Caco-2 (cell line): ENCODE measurements around the gene GPRC5D. TPM values are rescaled to one million over a fixed set of nuclear protein-coding genes. Genes with fewer than 3 reads are reported as not detected.
A peak's percentile ranks its signal among the peaks of the same experiment; 100 is the strongest.

Experiments used
- BruUV-seq: library from RNA; stranded (reverse); fragments of 400-500 nt; replicated peaks from 2 replicates; lab custom pipeline; 2021; lab: Mats Ljungman, UMichigan
- CTCF ChIA-PET: fragments of 300-600 bp; sonication (Branson Sonifier 250); formaldehyde crosslinking; loops from one replicate; lab custom pipeline; 2022; ENCODE audit warnings: antibody characterized with exemption; lab: Charles Lee
- POLR2A ChIA-PET: fragments of 300-600 bp; sonication (Branson Sonifier 250); formaldehyde crosslinking; loops from one replicate; lab custom pipeline; 2022; ENCODE audit warnings: antibody characterized with exemption; lab: Charles Lee
- DNase-seq, 2 experiments: peaks; one replicate each; pipeline versions ENCODE4 v3.0.0 to v3.0.0-alpha.2; 2020 to 2022
- H3K27me3 ChIP-seq: replicated peaks from 2 replicates; pipeline ENCODE4 v1.6.0; 2011; ENCODE audit warnings: low read length; ENCODE audit not compliant: control insufficient read depth, insufficient read depth
- H3K36me3 ChIP-seq: 2 replicates; pipeline ENCODE4 v1.5.1; 2011; ENCODE audit warnings: low read length; ENCODE audit not compliant: control insufficient read depth, insufficient read depth
- H3K4me1 ChIP-seq: fragments of 250-450 bp; sonication (Bioruptor Pico); 2 replicates; pipeline ENCODE4 v1.5.1; 2020; ENCODE audit warnings: mild to moderate bottlenecking
- H3K4me3 ChIP-seq: 2 replicates; pipeline ENCODE4 v1.5.1; 2011; ENCODE audit warnings: low read depth, mild to moderate bottlenecking, control low read depth, low read length
- H3K9me3 ChIP-seq: fragments of 250-450 bp; sonication (Bioruptor Pico); 2 replicates; pipeline ENCODE4 v1.5.1; 2020; ENCODE audit warnings: mild to moderate bottlenecking, moderate library complexity
- H3K27ac Mint-ChIP-seq: one replicate; pipeline ENCODE4 v1.8.0; 2022; ENCODE audit warnings: mixed read lengths; ENCODE audit not compliant: unreplicated experiment
- H3K27me3 Mint-ChIP-seq: one replicate; pipeline ENCODE4 v1.8.0; 2022; ENCODE audit warnings: mixed read lengths; ENCODE audit not compliant: insufficient read depth, unreplicated experiment
- H3K36me3 Mint-ChIP-seq: one replicate; pipeline ENCODE4 v1.8.0; 2022; ENCODE audit warnings: mild to moderate bottlenecking, mixed read lengths; ENCODE audit not compliant: insufficient read depth, unreplicated experiment
- H3K4me1 Mint-ChIP-seq: one replicate; pipeline ENCODE4 v1.8.0; 2022; ENCODE audit warnings: low read depth, mixed read lengths; ENCODE audit not compliant: unreplicated experiment
- H3K4me3 Mint-ChIP-seq: one replicate; pipeline ENCODE4 v1.8.0; 2022; ENCODE audit warnings: mild to moderate bottlenecking, moderate library complexity, mixed read lengths; ENCODE audit not compliant: unreplicated experiment
- H3K9me3 Mint-ChIP-seq: one replicate; pipeline ENCODE4 v1.8.0; 2022; ENCODE audit warnings: mixed read lengths; ENCODE audit not compliant: unreplicated experiment
- CTCF ChIP-seq, 2 experiments: fragments of 200-600 bp in 1 of 2; IDR thresholded peaks; 1 replicate in 1 of 2; 2 replicates in 1 of 2; pipeline versions ENCODE4 v1.5.1 to v1.8.0; 2011 to 2022; ENCODE audit warnings: antibody characterized with exemption in 1 of 2, control low read depth in 1 of 2, inconsistent platforms in 1 of 2, low read depth in 1 of 2, low read length in 1 of 2, mild to moderate bottlenecking in 1 of 2, moderate library complexity in 1 of 2; ENCODE audit not compliant: insufficient read depth in 1 of 2, severe bottlenecking in 1 of 2, unreplicated experiment in 1 of 2
- intact Hi-C: fragments of 100-400 bp; cut with micrococcal nuclease; formaldehyde crosslinking; loops from one replicate; pipeline ENCODE4 v1.10.0; 2022; ENCODE audit not compliant: unreplicated experiment
- total RNA-seq: library from RNA; stranded (reverse); gene quantifications from 2 replicates; pipeline ENCODE4 v1.2.3, GENCODE V29; 2022

The GPRC5D gene
- total RNA-seq, 1 experiment from 2014 or later = not detected

DNA sequence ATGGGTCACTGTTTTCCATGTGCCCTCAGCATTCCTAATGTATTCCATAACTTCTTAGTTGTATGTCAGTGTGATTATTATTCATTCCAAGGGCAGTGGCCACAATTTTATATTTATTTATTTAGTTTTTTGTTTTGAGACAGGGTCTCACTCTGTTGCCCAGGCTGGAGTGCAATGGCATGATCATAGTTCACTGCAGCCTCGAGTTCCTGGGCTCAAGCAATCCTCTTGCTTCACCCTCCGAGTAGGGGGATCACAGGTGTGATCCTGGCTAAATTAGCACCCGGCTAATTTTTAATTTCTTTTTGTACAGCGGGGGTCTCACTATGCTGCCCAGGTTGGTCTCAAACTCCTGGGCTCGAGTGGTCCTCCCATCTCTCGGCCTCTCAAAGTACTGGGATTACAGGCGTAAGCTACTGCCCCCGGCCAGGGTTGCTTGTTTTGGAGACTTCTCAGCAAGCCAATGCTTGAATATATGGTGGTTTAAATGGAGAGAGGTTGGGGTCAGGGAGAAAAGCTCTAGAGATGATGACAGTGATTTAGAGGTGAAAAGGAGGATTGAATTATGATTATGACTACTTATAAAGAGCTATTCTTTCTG lies 53.0 kb downstream of the GPRC5D start:
- no peaks in the 10 kb centered on the region for H3K27me3 Mint-ChIP-seq
- H3K9me3 Mint-ChIP-seq = no peaks in the 10 kb centered on the region
- CTCF ChIA-PET = interaction anchor here (0.7 kb wide), 1 partner anchor 12 kb away, joined by 3 read pairs; no protein-coding TSS in a partner anchor
- no peak overlapping the region for H3K4me3 Mint-ChIP-seq
- no peak overlapping the region for H3K27ac Mint-ChIP-seq
- H3K4me1 Mint-ChIP-seq = peaks cover 48% of the 10 kb centered on the region
- intact Hi-C loops = no loop called here
- Histone ChIP-seq H3K4me3 (no peak overlapping the region), H3K36me3 (no peaks in the 10 kb centered on the region), H3K9me3 (no peaks in the 10 kb centered on the region), H3K4me1 (peaks cover 60% of the 10 kb centered on the region), H3K27me3 (no peaks in the 10 kb centered on the region)
- POLR2A ChIA-PET = interaction anchor here (1.0 kb wide), 1 partner anchor 8 kb away, joined by 4 read pairs; the partner anchor contains the start of gene GPRC5A
- no TSS peak for BruUV-seq
- peaks cover 37% of the 10 kb centered on the region for H3K36me3 Mint-ChIP-seq
- no peak for TF ChIP-seq CTCF (IDR thresholded peaks at IDR 0.05; ENCODE audit: insufficient read depth in 1 of 2, low read depth in 1 of 2, low read length in 1 of 2, severe bottlenecking in 1 of 2, unreplicated experiment in 1 of 2)
- no peak for DNase-seq

DNA sequence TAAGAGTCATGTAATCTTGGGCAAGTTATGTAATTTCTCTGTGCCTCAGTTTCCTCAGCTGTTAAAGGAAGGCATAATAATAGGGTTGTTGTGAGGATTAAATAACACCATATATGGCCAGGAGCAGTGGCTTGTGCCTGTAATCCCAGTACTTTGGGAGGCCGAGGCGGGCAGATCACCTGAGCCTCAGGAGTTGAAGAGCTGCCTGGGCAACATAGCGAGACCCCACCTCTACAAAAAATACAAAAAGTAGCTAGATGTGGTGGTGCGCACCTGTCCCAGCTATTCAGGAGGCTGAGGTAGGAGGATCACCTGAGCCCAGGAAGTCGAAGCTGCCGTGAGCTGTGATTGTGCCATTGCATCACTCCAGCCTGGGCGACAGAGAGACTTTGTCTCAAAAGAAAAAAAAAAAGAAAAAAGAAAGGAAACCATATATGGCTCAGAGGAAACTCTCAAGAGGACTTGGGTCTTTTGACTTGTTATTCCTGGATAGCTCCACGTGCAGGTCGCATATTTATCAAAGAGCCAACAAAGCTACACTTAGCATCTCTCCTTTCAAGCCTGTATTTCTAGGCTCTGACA lies 53.7 kb downstream of the GPRC5D start:
- H3K36me3 ChIP-seq = no peaks in the 10 kb centered on the region
- H3K27me3 Mint-ChIP-seq = no peaks in the 10 kb centered on the region
- H3K9me3 ChIP-seq = no peaks in the 10 kb centered on the region
- BruUV-seq = no TSS peak
- ChIA-PET CTCF (interaction anchor here (0.7 kb wide), 1 partner anchor 437 kb away, joined by 3 read pairs; no protein-coding TSS in a partner anchor), POLR2A (interaction anchor here (0.6 to 0.7 kb wide), 2 partner anchors 18 to 100 kb away, joined by 4 to 8 read pairs; no protein-coding TSS in a partner anchor)
- no peak overlapping the region for H3K4me3 Mint-ChIP-seq
- peaks cover 58% of the 10 kb centered on the region for H3K4me1 ChIP-seq
- DNase-seq = no peak
- H3K27me3 ChIP-seq = no peaks in the 10 kb centered on the region
- intact Hi-C loops = no loop called here
- H3K4me1 Mint-ChIP-seq = peaks cover 42% of the 10 kb centered on the region
- no peak for TF ChIP-seq CTCF (IDR thresholded peaks at IDR 0.05; ENCODE audit: insufficient read depth in 1 of 2, low read depth in 1 of 2, low read length in 1 of 2, severe bottlenecking in 1 of 2, unreplicated experiment in 1 of 2)
- peaks cover 30% of the 10 kb centered on the region for H3K36me3 Mint-ChIP-seq
- H3K4me3 ChIP-seq = no peak overlapping the region
- H3K9me3 Mint-ChIP-seq = no peaks in the 10 kb centered on the region
- H3K27ac Mint-ChIP-seq = no peak overlapping the region

DNA sequence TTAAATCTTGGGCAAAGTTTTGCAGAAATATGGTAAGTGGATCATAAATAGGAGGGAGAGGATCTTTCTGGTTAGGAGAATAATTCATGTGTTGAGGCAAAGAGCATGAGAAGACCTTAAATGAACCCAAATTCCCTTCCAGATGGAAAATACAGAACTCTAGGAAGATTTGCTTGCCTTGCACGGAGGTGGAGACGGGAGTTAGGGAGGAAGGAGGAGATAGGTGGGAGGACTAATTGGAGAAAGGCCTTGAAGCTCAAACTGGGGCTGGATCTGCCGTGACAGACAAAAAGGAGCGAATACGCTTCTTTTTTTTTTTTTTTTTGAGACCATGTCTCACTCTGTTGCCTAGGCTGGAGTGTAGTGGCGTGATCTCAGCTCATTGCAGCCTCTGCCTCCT lies 54.7 kb downstream of the GPRC5D start:
- no TSS peak for BruUV-seq
- H3K36me3 ChIP-seq = no peaks in the 10 kb centered on the region
- H3K4me3 ChIP-seq = no peak overlapping the region
- intact Hi-C loops = no loop called here
- Mint-ChIP-seq H3K36me3 (peaks cover 39% of the 10 kb centered on the region), H3K27me3 (no peaks in the 10 kb centered on the region), H3K4me1 (peaks cover 50% of the 10 kb centered on the region), H3K27ac (peak overlapping the region; percentile 1), H3K9me3 (no peaks in the 10 kb centered on the region), H3K4me3 (no peak overlapping the region)
- ChIA-PET POLR2A (interaction anchor here (0.6 to 0.7 kb wide), 3 partner anchors 14 to 227 kb away, joined by 4 to 8 read pairs (median 5); no protein-coding TSS in a partner anchor), CTCF (no interaction called here)
- DNase-seq = no peak
- no peak for TF ChIP-seq CTCF (IDR thresholded peaks at IDR 0.05; ENCODE audit: insufficient read depth in 1 of 2, low read depth in 1 of 2, low read length in 1 of 2, severe bottlenecking in 1 of 2, unreplicated experiment in 1 of 2)
- H3K9me3 ChIP-seq = no peaks in the 10 kb centered on the region
- peaks cover 49% of the 10 kb centered on the region for H3K4me1 ChIP-seq
- H3K27me3 ChIP-seq = no peaks in the 10 kb centered on the region
